Motor neuron (in vitro differentiated cells): ENCODE results near the gene QRICH2. TPM values are rescaled to one million over a fixed set of nuclear protein-coding genes. Genes with fewer than 3 reads are reported as not detected.

Experiments
- ATAC-seq, 8 experiments: fragments of 200-7000 bp; cut with Tn5 transposase; replicated peaks in 6 of 8; 2 replicates each; pipeline ENCODE4 v1.8.0; 2021; ENCODE audit warnings: mild to moderate bottlenecking in 8 of 8, moderate library complexity in 8 of 8
- H3K27ac ChIP-seq, 2 donors: fragments of 250-450 bp; sonication (Bioruptor Pico); 2 replicates each; pipeline ENCODE4 v1.9.0; 2021; ENCODE audit warnings: antibody characterized with exemption in 2 of 2, mild to moderate bottlenecking in 2 of 2, moderate library complexity in 1 of 2
- H3K4me1 ChIP-seq, 2 donors: fragments of 250-450 bp; sonication (Bioruptor Pico); replicated peaks in 1 of 2; 2 replicates each; pipeline ENCODE4 v1.6.1; 2021; ENCODE audit warnings: antibody characterized with exemption in 2 of 2, mild to moderate bottlenecking in 2 of 2, moderate library complexity in 1 of 2
- H3K4me3 ChIP-seq, 5 donors: fragments of 250-450 bp; sonication (Bioruptor Pico); 2 replicates each; pipeline ENCODE4 v1.9.0; 2021; ENCODE audit warnings: antibody characterized with exemption in 5 of 5, mild to moderate bottlenecking in 5 of 5, moderate library complexity in 4 of 5
- WGBS, 10 experiments: fragments of 450-650 bp; shearing (Covaris generic); methylation state at CpG; one replicate each; pipeline ENCODE4 v1.0.0; 2022; 5-methylcytosine and 5-hydroxymethylcytosine counted together
- in situ Hi-C, 9 experiments: fragments of 400-800 bp; cut with MboI; loops; one replicate each; pipeline ENCODE4 v1.15.0; 2021; ENCODE audit warnings: low sequenced_read_pairs in 9 of 9, low pct_unique_long_range_greater_than_20kb in 2 of 9; ENCODE audit not compliant: unreplicated experiment in 9 of 9
- total RNA-seq, 8 experiments: library from RNA; unstranded; fragments of 300-600 nt; gene quantifications; 2 replicates each; pipeline versions ENCODE4 v1.2.3 to v1.2.4, GENCODE V29; 2022

QRICH2 gene
- total RNA-seq, 8 experiments from 2014 or later = 2.8 to 9.3 (median 3.6) TPM

- ATAC-seq = no peak
- Histone ChIP-seq H3K27ac (no peak overlapping the region), H3K4me1 (peaks cover 13 to 18% of the 10 kb centered on the region in 2 donors), H3K4me3 (no peak overlapping the region)
- 75 to 100% (median 87%) methylated on average over 1 to 3 of the region's 22 CpGs; no CpG with 5 or more reads in 7 of the 10 experiments for WGBS, 10 experiments
- in situ Hi-C loops = loop anchor here in 8 of 9 experiments (5.0 to 25.0 kb wide), 4 partner anchors 148 to 363 kb away; partner anchors contain the start of genes EXOC7 (in 7 of the 8), CDK3 (in 4 of the 8) and MRPL38 (in 1 of the 8)
Observed at GRCh38 chr17:76275382-76276068, 32.6 kb downstream of the QRICH2 start.

- peak in 1 of 8 experiments; percentile 2 for ATAC-seq
- in situ Hi-C loops = no loop called here
- Histone ChIP-seq H3K4me3 (no peak overlapping the region), H3K4me1 (peaks cover 13 to 18% of the 10 kb centered on the region in 2 donors), H3K27ac (no peak overlapping the region)
- WGBS, 10 experiments = 17 to 100% (median 80%) methylated on average over 1 to 3 of the region's 21 CpGs; no CpG with 5 or more reads in 4 of the 10 experiments
Observed at GRCh38 chr17:76274112-76274956, 33.7 kb downstream of the QRICH2 start.

- Histone ChIP-seq H3K27ac (no peak overlapping the region), H3K4me3 (no peak overlapping the region), H3K4me1 (peaks cover 13 to 18% of the 10 kb centered on the region in 2 donors)
- 80 to 100% (median 84%) methylated on average over 1 to 8 of the region's 26 CpGs; no CpG with 5 or more reads in 5 of the 10 experiments for WGBS, 10 experiments
- in situ Hi-C loops = no loop called here
- ATAC-seq = peak in 1 of 8 experiments; percentile 4
Observed at GRCh38 chr17:76273445-76274111, 34.5 kb downstream of the QRICH2 start.

- peak; percentile 2 to 59 (median 40) for ATAC-seq
- WGBS, 10 experiments = 83 to 100% (median 93%) methylated on average over 1 to 4 of the region's 19 CpGs; no CpG with 5 or more reads in 5 of the 10 experiments
- Histone ChIP-seq H3K4me3 (no peak overlapping the region), H3K27ac (no peak overlapping the region), H3K4me1 (peaks cover 17 to 24% of the 10 kb centered on the region in 2 donors)
- in situ Hi-C loops = no loop called here
Observed at GRCh38 chr17:76272541-76273444, 35.3 kb downstream of the QRICH2 start.

- Histone ChIP-seq H3K4me3 (no peak overlapping the region), H3K4me1 (peaks cover 18 to 33% of the 10 kb centered on the region in 2 donors), H3K27ac (no peak overlapping the region)
- ATAC-seq = peak in 7 of 8 experiments; percentile 2 to 15 (median 7)
- WGBS, 10 experiments = 0 to 73% (median 51%) methylated on average over 1 to 14 of the region's 38 CpGs; no CpG with 5 or more reads in 7 of the 10 experiments
- in situ Hi-C loops = no loop called here
Observed at GRCh38 chr17:76271669-76272540, 36.2 kb downstream of the QRICH2 start.

- in situ Hi-C loops = no loop called here
- Histone ChIP-seq H3K4me3 (no peak overlapping the region), H3K4me1 (peaks cover 22 to 37% of the 10 kb centered on the region in 2 donors), H3K27ac (no peak overlapping the region)
- 80 to 100% (median 95%) methylated on average over 1 to 4 of the region's 14 CpGs; no CpG with 5 or more reads in 2 of the 10 experiments for WGBS, 10 experiments
- ATAC-seq = no peak
Observed at GRCh38 chr17:76270770-76271668, 37.1 kb downstream of the QRICH2 start.

- WGBS, 10 experiments = 82 to 85% methylated on average over 3 to 4 of the region's 26 CpGs; no CpG with 5 or more reads in 8 of the 10 experiments
- H3K4me3 ChIP-seq = no peak overlapping the region
- in situ Hi-C loops = no loop called here
- H3K4me1 ChIP-seq = peaks cover 22 to 37% of the 10 kb centered on the region in 2 donors
- H3K27ac ChIP-seq = no peak overlapping the region
- no peak for ATAC-seq
Observed at GRCh38 chr17:76270127-76270592, 37.9 kb downstream of the QRICH2 start.

- 92 to 100% (median 100%) methylated on average over 1 to 7 of the region's 12 CpGs; no CpG with 5 or more reads in 5 of the 10 experiments for WGBS, 10 experiments
- Histone ChIP-seq H3K4me1 (peaks cover 26 to 40% of the 10 kb centered on the region in 2 donors), H3K4me3 (no peak overlapping the region), H3K27ac (no peak overlapping the region)
- ATAC-seq = no peak
- in situ Hi-C loops = no loop called here
Observed at GRCh38 chr17:76268991-76269981, 38.8 kb downstream of the QRICH2 start.

GRCh38 chr17:76268015-76268749 is 39.9 kb downstream of the QRICH2 start:
- in situ Hi-C loops = no loop called here
- Histone ChIP-seq H3K4me3 (peak overlapping the region in 1 of 5 donors; percentile 4), H3K27ac (no peak overlapping the region), H3K4me1 (peaks cover 28 to 40% of the 10 kb centered on the region in 2 donors)
- WGBS, 10 experiments = 0 to 100% (median 80%) methylated on average over 1 to 7 of the region's 9 CpGs; no CpG with 5 or more reads in 3 of the 10 experiments
- ATAC-seq = peak in 2 of 8 experiments; percentile 6 to 11
